Measurements from ENCODE around the gene NENF.
A peak's percentile ranks its signal among the peaks of the same experiment; 100 is the strongest.

NENF gene

GRCh38 chr1:212454741-212455140, 22.0 kb downstream of the NENF start:
- Histone ChIP-seq H2AFZ (ENCODE audit: low read length) (no peak overlapping the region), H3K4me2 (ENCODE audit: low read length) (no peak overlapping the region)
- TF ChIP-seq, protein P1, sequence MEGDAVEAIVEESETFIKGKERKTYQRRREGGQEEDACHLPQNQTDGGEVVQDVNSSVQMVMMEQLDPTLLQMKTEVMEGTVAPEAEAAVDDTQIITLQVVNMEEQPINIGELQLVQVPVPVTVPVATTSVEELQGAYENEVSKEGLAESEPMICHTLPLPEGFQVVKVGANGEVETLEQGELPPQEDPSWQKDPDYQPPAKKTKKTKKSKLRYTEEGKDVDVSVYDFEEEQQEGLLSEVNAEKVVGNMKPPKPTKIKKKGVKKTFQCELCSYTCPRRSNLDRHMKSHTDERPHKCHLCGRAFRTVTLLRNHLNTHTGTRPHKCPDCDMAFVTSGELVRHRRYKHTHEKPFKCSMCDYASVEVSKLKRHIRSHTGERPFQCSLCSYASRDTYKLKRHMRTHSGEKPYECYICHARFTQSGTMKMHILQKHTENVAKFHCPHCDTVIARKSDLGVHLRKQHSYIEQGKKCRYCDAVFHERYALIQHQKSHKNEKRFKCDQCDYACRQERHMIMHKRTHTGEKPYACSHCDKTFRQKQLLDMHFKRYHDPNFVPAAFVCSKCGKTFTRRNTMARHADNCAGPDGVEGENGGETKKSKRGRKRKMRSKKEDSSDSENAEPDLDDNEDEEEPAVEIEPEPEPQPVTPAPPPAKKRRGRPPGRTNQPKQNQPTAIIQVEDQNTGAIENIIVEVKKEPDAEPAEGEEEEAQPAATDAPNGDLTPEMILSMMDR (IDR thresholded peaks at IDR 0.05; ENCODE audit: low read length), result no peak
- no peak for TF ChIP-seq EZH2 (IDR thresholded peaks at IDR 0.05; ENCODE audit: borderline replicate concordance, low read length)

DNA sequence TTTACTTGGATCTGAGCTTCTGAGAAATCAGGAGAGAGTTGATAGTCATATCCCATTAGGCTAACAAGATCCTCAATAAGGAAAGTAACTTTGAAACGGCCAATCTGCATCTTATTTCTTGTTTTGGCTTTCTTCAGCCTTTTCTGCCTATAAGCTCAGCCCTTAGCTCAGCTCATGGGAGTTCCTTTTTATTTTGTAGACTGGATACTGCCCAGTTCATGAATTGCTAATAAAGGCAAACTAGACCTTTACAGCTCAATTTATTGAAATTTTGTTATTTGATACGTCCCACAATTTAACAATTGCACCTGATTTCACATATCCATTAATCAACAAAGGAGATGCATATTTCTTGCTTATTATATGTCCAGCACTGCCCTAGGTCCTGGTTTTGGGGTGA, 22.7 kb downstream of the NENF start:
- Histone ChIP-seq H3K4me1 (ENCODE audit: insufficient read depth, low read length, severe bottlenecking) (peaks cover 6% of the 10 kb centered on the region), H3K27me3 (ENCODE audit: insufficient read depth, low read length) (no peaks in the 10 kb centered on the region), H2AFZ (ENCODE audit: low read length) (no peak overlapping the region), H3K9me2 (ENCODE audit: low read depth, low read length) (no peaks in the 10 kb centered on the region), H3F3A (ENCODE audit: insufficient read depth, low read length) (no peaks in the 10 kb centered on the region), H3K4me3 (ENCODE audit: low read depth, low read length, poor library complexity, severe bottlenecking) (no peak overlapping the region), H3K9ac (ENCODE audit: low read length) (no peak overlapping the region), H3K27ac (ENCODE audit: low read depth, low read length, poor library complexity, severe bottlenecking) (no peak overlapping the region), H3K36me3 (ENCODE audit: insufficient read depth, low read length) (no peaks in the 10 kb centered on the region; the same call in 1 of the 2 replicates), H4K20me1 (ENCODE audit: insufficient read depth, low read length) (no peaks in the 10 kb centered on the region), H3K79me2 (ENCODE audit: insufficient read depth, low read length) (no peaks in the 10 kb centered on the region), H3K9me3 (ENCODE audit: low read length) (0 out of 2 replicates have a peak, but pooled peaks cover 2% of the 10 kb centered on the region), H3K4me2 (ENCODE audit: low read length) (no peak overlapping the region)
- no peak for TF ChIP-seq EZH2 (IDR thresholded peaks at IDR 0.05; ENCODE audit: borderline replicate concordance, low read length)
- TF ChIP-seq, protein P1 (IDR thresholded peaks at IDR 0.05; ENCODE audit: low read length), result no peak

More at GRCh38 chr1:212454741-212455140, 22.0 kb downstream of the NENF start:
- H3K79me2 ChIP-seq (ENCODE audit: insufficient read depth, low read length), result no peaks in the 10 kb centered on the region
- H3K9me3 ChIP-seq (ENCODE audit: low read length), result 0 out of 2 replicates have a peak, but pooled peaks cover 2% of the 10 kb centered on the region
- no peak overlapping the region for H3K9ac ChIP-seq (ENCODE audit: low read length)
- no peaks in the 10 kb centered on the region for H3K27me3 ChIP-seq (ENCODE audit: insufficient read depth, low read length)
- no peaks in the 10 kb centered on the region for H4K20me1 ChIP-seq (ENCODE audit: insufficient read depth, low read length)
- H3F3A ChIP-seq (ENCODE audit: insufficient read depth, low read length), result no peaks in the 10 kb centered on the region
- peaks cover 10% of the 10 kb centered on the region for H3K4me1 ChIP-seq (ENCODE audit: insufficient read depth, low read length, severe bottlenecking)
- H3K27ac ChIP-seq (ENCODE audit: low read depth, low read length, poor library complexity, severe bottlenecking), result no peak overlapping the region
- no peaks in the 10 kb centered on the region; the same call in 1 of the 2 replicates for H3K36me3 ChIP-seq (ENCODE audit: insufficient read depth, low read length)
- no peak overlapping the region for H3K4me3 ChIP-seq (ENCODE audit: low read depth, low read length, poor library complexity, severe bottlenecking)
- no peaks in the 10 kb centered on the region for H3K9me2 ChIP-seq (ENCODE audit: low read depth, low read length)

- Histone ChIP-seq H3K9ac (ENCODE audit: low read length) (no peak overlapping the region), H4K20me1 (ENCODE audit: insufficient read depth, low read length) (no peaks in the 10 kb centered on the region), H3K9me2 (ENCODE audit: low read depth, low read length) (no peaks in the 10 kb centered on the region), H2AFZ (ENCODE audit: low read length) (no peak overlapping the region), H3K79me2 (ENCODE audit: insufficient read depth, low read length) (no peaks in the 10 kb centered on the region), H3F3A (ENCODE audit: insufficient read depth, low read length) (no peaks in the 10 kb centered on the region), H3K4me1 (ENCODE audit: insufficient read depth, low read length, severe bottlenecking) (peaks cover under 1% of the 10 kb centered on the region), H3K4me2 (ENCODE audit: low read length) (no peak overlapping the region), H3K4me3 (ENCODE audit: low read depth, low read length, poor library complexity, severe bottlenecking) (no peak overlapping the region), H3K27me3 (ENCODE audit: insufficient read depth, low read length) (no peaks in the 10 kb centered on the region), H3K9me3 (ENCODE audit: low read length) (0 out of 2 replicates have a peak, but pooled peaks cover 2% of the 10 kb centered on the region), H3K36me3 (ENCODE audit: insufficient read depth, low read length) (no peaks in the 10 kb centered on the region; the same call in 1 of the 2 replicates), H3K27ac (ENCODE audit: low read depth, low read length, poor library complexity, severe bottlenecking) (no peak overlapping the region)
- TF ChIP-seq, protein P1 (IDR thresholded peaks at IDR 0.05; ENCODE audit: low read length), result peak; percentile 93
- TF ChIP-seq EZH2 (IDR thresholded peaks at IDR 0.05; ENCODE audit: borderline replicate concordance, low read length), result no peak
Observed at GRCh38 chr1:212455803-212456528, 23.2 kb downstream of the NENF start.
